Suprapubic skin (tissue), 4 donors: ENCODE results near the gene NDUFAF2. TPM values are rescaled to one million over a fixed set of nuclear protein-coding genes. Genes with fewer than 3 reads are reported as not detected.

Experiments used
- DNase-seq, 2 donors: peaks; one replicate each; pipeline ENCODE4 v3.0.0-alpha.2; 2019; ENCODE audit warnings: low spot score in 2 of 2
- H3K27ac ChIP-seq: fragments of 200-600 bp; sonication (generic); one replicate; pipeline ENCODE4 v1.5.1; 2019
- H3K27me3 ChIP-seq: fragments of 200-600 bp; sonication (generic); one replicate; pipeline ENCODE4 v1.5.1; 2019
- H3K36me3 ChIP-seq: fragments of 200-600 bp; sonication (generic); one replicate; pipeline ENCODE4 v1.5.1; 2019
- H3K4me1 ChIP-seq: fragments of 200-600 bp; sonication (generic); one replicate; pipeline ENCODE4 v1.5.1; 2019
- H3K4me3 ChIP-seq: fragments of 200-600 bp; sonication (generic); one replicate; pipeline ENCODE4 v1.5.1; 2019; ENCODE audit warnings: mild to moderate bottlenecking
- H3K9me3 ChIP-seq: fragments of 200-600 bp; sonication (generic); one replicate; pipeline ENCODE4 v1.5.1; 2019
- CTCF ChIP-seq, 2 donors: fragments of 200-600 bp in 1 of 2; fragments of 450-650 bp in 1 of 2; sonication (generic) in 1 of 2; IDR thresholded peaks; one replicate each; pipeline ENCODE4 v1.5.1; 2016 to 2019; ENCODE audit warnings: antibody characterized with exemption in 2 of 2, mild to moderate bottlenecking in 1 of 2, moderate library complexity in 1 of 2
- EP300 ChIP-seq: sonication (generic); formaldehyde crosslinking; IDR thresholded peaks from one replicate; pipeline ENCODE4 v1.6.1; 2017; ENCODE audit warnings: antibody characterized with exemption
- POLR2A ChIP-seq, 2 donors: fragments of 450-650 bp; IDR thresholded peaks; one replicate each; pipeline ENCODE4 v1.6.1; 2017; ENCODE audit warnings: antibody characterized with exemption in 2 of 2, mild to moderate bottlenecking in 2 of 2, moderate library complexity in 2 of 2
- POLR2AphosphoS5 ChIP-seq, 3 donors: sonication (generic); formaldehyde crosslinking; IDR thresholded peaks; one replicate each; pipeline ENCODE4 v1.6.1; 2017; ENCODE audit warnings: antibody characterized with exemption in 3 of 3
- WGBS: methylation state at CpG from one replicate; pipeline ENCODE4 v1.1.5; 2018; 5-methylcytosine and 5-hydroxymethylcytosine counted together
- total RNA-seq, 4 donors: library from RNA; depleted of rRNA; stranded (reverse); fragments of >200 nt; gene quantifications; one replicate each; pipeline ENCODE4 v1.1.0, GENCODE V29; 2016

The NDUFAF2 gene
- total RNA-seq, 4 donors from 2014 or later: 15.6 to 20.4 (median 17.5) TPM

- Histone ChIP-seq H3K36me3 (no peaks in the 10 kb centered on the region), H3K9me3 (peaks cover 8% of the 10 kb centered on the region), H3K27me3 (no peaks in the 10 kb centered on the region), H3K4me3 (no peak overlapping the region), H3K4me1 (no peaks in the 10 kb centered on the region), H3K27ac (no peak overlapping the region)
- no peak for TF ChIP-seq POLR2A (IDR thresholded peaks at IDR 0.05)
- TF ChIP-seq POLR2AphosphoS5 (IDR thresholded peaks at IDR 0.05): no peak
- no peak for TF ChIP-seq CTCF (IDR thresholded peaks at IDR 0.05)
- no peak for DNase-seq
- WGBS: 67% methylated on average over 1 of the region's 1 CpG
These were observed 169.4 kb downstream of the NDUFAF2 start for GRCh38 chr5:61114441-61114840.

GRCh38 chr5:61115968-61116367, 171.0 kb downstream of the NDUFAF2 start:
- 95% methylated on average over 3 of the region's 3 CpGs for WGBS
- Histone ChIP-seq H3K4me1 (no peaks in the 10 kb centered on the region), H3K36me3 (no peaks in the 10 kb centered on the region), H3K9me3 (peaks cover 8% of the 10 kb centered on the region), H3K4me3 (no peak overlapping the region), H3K27ac (no peak overlapping the region), H3K27me3 (no peaks in the 10 kb centered on the region)
- DNase-seq: no peak
- TF ChIP-seq POLR2A (IDR thresholded peaks at IDR 0.05) (no peak), EP300 (no peak), POLR2AphosphoS5 (IDR thresholded peaks at IDR 0.05) (no peak), CTCF (IDR thresholded peaks at IDR 0.05) (no peak)

GRCh38 chr5:61119066-61119465, 174.1 kb downstream of the NDUFAF2 start:
- TF ChIP-seq POLR2A (IDR thresholded peaks at IDR 0.05): no peak
- no peak for TF ChIP-seq POLR2AphosphoS5 (IDR thresholded peaks at IDR 0.05)
- TF ChIP-seq CTCF (IDR thresholded peaks at IDR 0.05): no peak
- no peak for TF ChIP-seq EP300
- no peak for DNase-seq
- Histone ChIP-seq H3K27me3 (no peaks in the 10 kb centered on the region), H3K4me3 (no peak overlapping the region), H3K4me1 (no peaks in the 10 kb centered on the region), H3K9me3 (no peaks in the 10 kb centered on the region), H3K36me3 (no peaks in the 10 kb centered on the region), H3K27ac (no peak overlapping the region)
- 79% methylated on average over 1 of the region's 1 CpG for WGBS

GRCh38 chr5:61120534-61120933, 175.5 kb downstream of the NDUFAF2 start:
- Histone ChIP-seq H3K36me3 (no peaks in the 10 kb centered on the region), H3K4me3 (no peak overlapping the region), H3K27ac (no peak overlapping the region), H3K9me3 (no peaks in the 10 kb centered on the region), H3K4me1 (no peaks in the 10 kb centered on the region), H3K27me3 (no peaks in the 10 kb centered on the region)
- DNase-seq: no peak
- 53% methylated on average over 1 of the region's 1 CpG for WGBS
- TF ChIP-seq POLR2A (IDR thresholded peaks at IDR 0.05) (no peak), EP300 (no peak), POLR2AphosphoS5 (IDR thresholded peaks at IDR 0.05) (no peak), CTCF (IDR thresholded peaks at IDR 0.05) (no peak)

- Histone ChIP-seq H3K27me3 (no peaks in the 10 kb centered on the region), H3K4me1 (no peaks in the 10 kb centered on the region), H3K27ac (no peak overlapping the region), H3K36me3 (no peaks in the 10 kb centered on the region), H3K4me3 (no peak overlapping the region), H3K9me3 (no peaks in the 10 kb centered on the region)
- no peak for DNase-seq
- WGBS: 98% methylated on average over 4 of the region's 4 CpGs
- TF ChIP-seq POLR2AphosphoS5 (IDR thresholded peaks at IDR 0.05) (no peak), CTCF (IDR thresholded peaks at IDR 0.05) (no peak), EP300 (no peak), POLR2A (IDR thresholded peaks at IDR 0.05) (no peak)
These were observed 178.1 kb downstream of the NDUFAF2 start for GRCh38 chr5:61123145-61123544.
